Neuronal stem cell (in vitro differentiated cells): Measurements from ENCODE around the gene TAF6L.

Experiments
- DNase-seq: peaks from one replicate; pipeline ENCODE4 v3.0.0-alpha.2; 2013; ENCODE audit warnings: low spot score
- H2AFZ ChIP-seq: one replicate; pipeline ENCODE4 v1.6.1; 2013; ENCODE audit warnings: mild to moderate bottlenecking, low read length, inconsistent platforms
- H2AK5ac ChIP-seq: 2 replicates; pipeline ENCODE4 v1.6.1; 2013; ENCODE audit warnings: low read depth, mild to moderate bottlenecking, inconsistent platforms, low read length, moderate library complexity, mixed read lengths
- H2BK120ac ChIP-seq: 2 replicates; pipeline ENCODE4 v1.6.1; 2013; ENCODE audit warnings: low read depth, mild to moderate bottlenecking, inconsistent platforms, low read length, moderate library complexity, mixed read lengths
- H2BK12ac ChIP-seq: one replicate; pipeline ENCODE4 v1.6.1; 2013; ENCODE audit warnings: low read length, inconsistent platforms
- H2BK15ac ChIP-seq: 2 replicates; pipeline ENCODE4 v1.6.1; 2013; ENCODE audit warnings: mild to moderate bottlenecking, low read length, inconsistent platforms, mixed read lengths
- H2BK5ac ChIP-seq: one replicate; pipeline ENCODE4 v1.6.1; 2013; ENCODE audit warnings: inconsistent platforms, mild to moderate bottlenecking, low read length, moderate library complexity
- H3K14ac ChIP-seq: one replicate; pipeline ENCODE4 v1.6.1; 2013; ENCODE audit warnings: low read length, inconsistent platforms
- H3K18ac ChIP-seq: 2 replicates; pipeline ENCODE4 v1.6.1; 2013; ENCODE audit warnings: low read length, inconsistent platforms
- H3K23ac ChIP-seq: 2 replicates; pipeline ENCODE4 v1.6.1; 2013; ENCODE audit warnings: low read depth, mild to moderate bottlenecking, mixed read lengths, low read length, inconsistent platforms; ENCODE audit not compliant: poor library complexity
- H3K27ac ChIP-seq: replicated peaks from 3 replicates; pipeline ENCODE4 v1.5.1; 2013; ENCODE audit warnings: low read length, inconsistent platforms
- H3K27me3 ChIP-seq, 3 experiments: 2 replicates each; pipeline ENCODE4 v1.6.1; 2013; ENCODE audit warnings: low read length in 3 of 3, mild to moderate bottlenecking in 2 of 3, inconsistent platforms in 1 of 3, low read depth in 1 of 3, mixed read lengths in 1 of 3, moderate library complexity in 1 of 3; ENCODE audit not compliant: control insufficient read depth in 3 of 3, insufficient read depth in 3 of 3
- H3K36me3 ChIP-seq, 2 donors: replicated peaks in 1 of 2; 2 replicates each; pipeline ENCODE4 v1.6.1; 2013; ENCODE audit warnings: low read length in 2 of 2; ENCODE audit not compliant: control insufficient read depth in 2 of 2, insufficient read depth in 2 of 2
- H3K4ac ChIP-seq: 2 replicates; pipeline ENCODE4 v1.6.1; 2013; ENCODE audit warnings: inconsistent platforms, mild to moderate bottlenecking, low read length, moderate library complexity
- H3K4me1 ChIP-seq, 2 donors: 1 replicate in 1 of 2; 2 replicates in 1 of 2; pipeline ENCODE4 v1.6.1; 2013; ENCODE audit warnings: low read length in 2 of 2, low read depth in 1 of 2; ENCODE audit not compliant: control insufficient read depth in 2 of 2, insufficient read depth in 1 of 2
- H3K4me2 ChIP-seq: one replicate; pipeline ENCODE4 v1.6.1; 2013; ENCODE audit warnings: mild to moderate bottlenecking, low read length, inconsistent platforms; ENCODE audit not compliant: insufficient read depth, poor library complexity, severe bottlenecking
- H3K4me3 ChIP-seq, 2 donors: 2 replicates each; pipeline ENCODE4 v1.5.1; 2013; ENCODE audit warnings: low read length in 2 of 2, mild to moderate bottlenecking in 2 of 2, inconsistent platforms in 1 of 2, moderate library complexity in 1 of 2
- H3K79me1 ChIP-seq: one replicate; pipeline ENCODE4 v1.6.1; 2013; ENCODE audit warnings: low read depth, mild to moderate bottlenecking, inconsistent platforms, low read length, moderate library complexity
- H3K9ac ChIP-seq: one replicate; pipeline ENCODE4 v1.6.1; 2013; ENCODE audit warnings: mild to moderate bottlenecking, low read depth, low read length, inconsistent platforms; ENCODE audit not compliant: poor library complexity
- H3K9me3 ChIP-seq, 2 donors: replicated peaks in 1 of 2; 2 replicates each; pipeline versions ENCODE3 to v1.6.1; 2013; ENCODE audit warnings: low read length in 2 of 2, mild to moderate bottlenecking in 2 of 2, inconsistent platforms in 1 of 2, low read depth in 1 of 2, mixed read lengths in 1 of 2, moderate library complexity in 1 of 2; ENCODE audit not compliant: control insufficient read depth in 2 of 2, insufficient read depth in 1 of 2
- H4K8ac ChIP-seq: one replicate; pipeline ENCODE4 v1.6.1; 2013; ENCODE audit warnings: low read depth, mild to moderate bottlenecking, inconsistent platforms, low read length, moderate library complexity
- H4K91ac ChIP-seq: one replicate; pipeline ENCODE4 v1.6.1; 2013; ENCODE audit warnings: low read length, low read depth, mild to moderate bottlenecking, inconsistent platforms; ENCODE audit not compliant: poor library complexity
- WGBS, 2 donors: extraction: QIAGEN DNeasy Blood & Tissue Kit; methylation state at CpG; one replicate each; pipeline ENCODE4 v1.1.7; 2013; ENCODE audit warnings: missing lambda C conversion rate in 2 of 2, mixed read lengths in 1 of 2; ENCODE audit not compliant: insufficient read length in 2 of 2, insufficient replicate concordance in 1 of 2; ENCODE audit errors: extremely low coverage in 2 of 2; 5-methylcytosine and 5-hydroxymethylcytosine counted together

TAF6L gene

GRCh38 chr11:62787005-62787759, 16.0 kb downstream of the TAF6L start, which contains the start of gene TMEM179B:
Gene TMEM179B, plus strand, starts transcription at chr11:62787402. Its CDS starts 30 bp downstream, at chr11:62787432.
- no peak within 1 kb of the TSS for H4K91ac ChIP-seq
- H3K27ac ChIP-seq, result peak within 1 kb of the TSS; percentile 81
- H2BK5ac ChIP-seq, result peak within 1 kb of the TSS; percentile 30
- H2BK120ac ChIP-seq, result no peak within 1 kb of the TSS
- peak within 1 kb of the TSS; percentile 91 for H3K18ac ChIP-seq
- H3K36me3 ChIP-seq, result peaks cover 20 to 75% of the 10 kb centered on the region in 2 donors
- H3K23ac ChIP-seq, result peak within 1 kb of the TSS; percentile 93
- no peak within 1 kb of the TSS for H4K8ac ChIP-seq
- H3K79me1 ChIP-seq, result peaks cover 4% of the 10 kb centered on the region
- H3K4me3 ChIP-seq, result peak within 1 kb of the TSS; percentile 84 to 96
- H3K4me2 ChIP-seq, result peak within 1 kb of the TSS; percentile 64
- no peaks in the 10 kb centered on the region for H3K27me3 ChIP-seq
- H3K14ac ChIP-seq, result peak within 1 kb of the TSS; percentile 89
- peak within 1 kb of the TSS; percentile 87 for H2AFZ ChIP-seq
- no peak within 1 kb of the TSS for H2BK12ac ChIP-seq
- peaks cover 6 to 10% of the 10 kb centered on the region in 2 donors for H3K4me1 ChIP-seq
- no peak within 1 kb of the TSS for H2BK15ac ChIP-seq
- H3K9me3 ChIP-seq, result no peaks in the 10 kb centered on the region
- no peak within 1 kb of the TSS for H3K4ac ChIP-seq
- DNase-seq, result peak; percentile 97
- WGBS, 2 donors, result no CpG with 5 or more reads among the region's 88 CpGs
- H2AK5ac ChIP-seq, result peak within 1 kb of the TSS; percentile 74
- peak within 1 kb of the TSS; percentile 97 for H3K9ac ChIP-seq

GRCh38 chr11:62788991-62789390, 17.8 kb downstream of the TAF6L start:
- Histone ChIP-seq H2BK15ac (no peak overlapping the region), H3K9ac (no peak overlapping the region), H3K4ac (no peak overlapping the region), H3K4me2 (no peak overlapping the region), H2BK12ac (no peak overlapping the region), H3K23ac (no peak overlapping the region), H4K91ac (no peak overlapping the region), H3K27ac (no peak overlapping the region), H2BK5ac (no peak overlapping the region), H2AFZ (no peak overlapping the region), H2BK120ac (no peak overlapping the region), H3K79me1 (peaks cover 4% of the 10 kb centered on the region), H3K18ac (no peak overlapping the region), H3K36me3 (peaks cover 19 to 77% of the 10 kb centered on the region in 2 donors), H3K14ac (no peak overlapping the region), H3K9me3 (no peaks in the 10 kb centered on the region), H4K8ac (no peak overlapping the region), H3K4me3 (peak overlapping the region in 1 of 2 donors; percentile 13), H2AK5ac (no peak overlapping the region), H3K27me3 (no peaks in the 10 kb centered on the region), H3K4me1 (peaks cover 8 to 12% of the 10 kb centered on the region in 2 donors)
- WGBS, 2 donors, result no CpG with 5 or more reads among the region's 5 CpGs
- DNase-seq, result no peak

- no peak overlapping the region for H3K14ac ChIP-seq
- no peaks in the 10 kb centered on the region for H3K9me3 ChIP-seq
- H3K18ac ChIP-seq, result no peak overlapping the region
- no peaks in the 10 kb centered on the region for H3K27me3 ChIP-seq
- no peak overlapping the region for H3K9ac ChIP-seq
- no peak overlapping the region for H4K91ac ChIP-seq
- no peak overlapping the region for H2BK5ac ChIP-seq
- H2BK120ac ChIP-seq, result no peak overlapping the region
- no peak overlapping the region for H2AK5ac ChIP-seq
- no peak overlapping the region for H2BK15ac ChIP-seq
- H3K36me3 ChIP-seq, result peaks cover 22 to 80% of the 10 kb centered on the region in 2 donors
- H3K4me1 ChIP-seq, result peaks cover 8 to 12% of the 10 kb centered on the region in 2 donors
- no peak overlapping the region for H2AFZ ChIP-seq
- H3K23ac ChIP-seq, result no peak overlapping the region
- H2BK12ac ChIP-seq, result no peak overlapping the region
- WGBS, 2 donors, result no CpG with 5 or more reads among the region's 3 CpGs
- peak overlapping the region in 1 of 2 donors; percentile 4 for H3K4me3 ChIP-seq
- no peak overlapping the region for H3K27ac ChIP-seq
- DNase-seq, result no peak
- no peak overlapping the region for H4K8ac ChIP-seq
- H3K79me1 ChIP-seq, result peaks cover 4% of the 10 kb centered on the region
- H3K4me2 ChIP-seq, result no peak overlapping the region
- no peak overlapping the region for H3K4ac ChIP-seq
Measured at GRCh38 chr11:62789576-62789975, 18.4 kb downstream of the TAF6L start.

GRCh38 chr11:62791501-62792201, 20.5 kb downstream of the TAF6L start, which contains the start of gene TMEM223:
Gene TMEM223, minus strand, starts transcription at chr11:62792006. Its CDS starts 12 bp downstream, at chr11:62791994.
- H3K4me1 ChIP-seq, result peaks cover 5 to 12% of the 10 kb centered on the region in 2 donors
- peaks cover 4% of the 10 kb centered on the region for H3K79me1 ChIP-seq
- H3K4me3 ChIP-seq, result peak within 1 kb of the TSS; percentile 88 to 91
- no CpG with 5 or more reads among the region's 58 CpGs for WGBS, 2 donors
- no peak within 1 kb of the TSS for H2BK5ac ChIP-seq
- H3K4ac ChIP-seq, result no peak within 1 kb of the TSS
- H2AK5ac ChIP-seq, result peak within 1 kb of the TSS; percentile 77
- no peak within 1 kb of the TSS for H2BK120ac ChIP-seq
- H2BK12ac ChIP-seq, result peak within 1 kb of the TSS; percentile 33
- DNase-seq, result peak; percentile 66
- H3K27ac ChIP-seq, result peak within 1 kb of the TSS; percentile 55
- peak within 1 kb of the TSS; percentile 94 for H3K23ac ChIP-seq
- peak within 1 kb of the TSS; percentile 88 for H2AFZ ChIP-seq
- H3K9me3 ChIP-seq, result no peaks in the 10 kb centered on the region
- H2BK15ac ChIP-seq, result no peak within 1 kb of the TSS
- peak within 1 kb of the TSS; percentile 97 for H3K9ac ChIP-seq
- H4K91ac ChIP-seq, result peak within 1 kb of the TSS; percentile 90
- H3K18ac ChIP-seq, result peak within 1 kb of the TSS; percentile 97
- no peaks in the 10 kb centered on the region for H3K27me3 ChIP-seq
- H3K14ac ChIP-seq, result peak within 1 kb of the TSS; percentile 73
- peaks cover 35 to 83% of the 10 kb centered on the region in 2 donors for H3K36me3 ChIP-seq
- H4K8ac ChIP-seq, result no peak within 1 kb of the TSS
- H3K4me2 ChIP-seq, result peak within 1 kb of the TSS; percentile 89
